HG03432 (cell line): Measurements from ENCODE around the gene DMC1.

ENCODE experiments used
- ATAC-seq: cut with Tn5 transposase; IDR thresholded peaks from one replicate; pipeline ENCODE4 v1.9.1; 2021; ENCODE audit warnings: mild to moderate bottlenecking, moderate library complexity; ENCODE audit not compliant: unreplicated experiment

DMC1 gene

DNA sequence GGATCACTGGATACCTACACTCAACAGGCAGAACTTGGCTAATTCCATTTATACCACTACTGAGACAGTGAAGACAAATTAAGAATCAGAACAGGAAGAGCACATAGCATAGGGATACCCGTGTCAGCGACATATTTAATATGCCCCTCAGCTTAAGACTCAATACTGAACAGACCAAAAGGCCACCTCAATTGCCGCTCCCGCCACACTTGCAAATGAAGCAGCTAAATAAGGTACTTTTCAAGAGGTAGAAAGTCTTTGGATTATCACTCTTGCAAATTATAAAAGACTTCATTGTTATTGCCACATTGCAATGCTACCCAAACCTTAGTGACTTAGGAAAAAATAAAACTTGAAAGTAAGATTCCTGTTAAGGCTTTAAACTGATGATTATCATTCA lies 67.0 kb downstream of the DMC1 start:
- no peak for ATAC-seq

DNA sequence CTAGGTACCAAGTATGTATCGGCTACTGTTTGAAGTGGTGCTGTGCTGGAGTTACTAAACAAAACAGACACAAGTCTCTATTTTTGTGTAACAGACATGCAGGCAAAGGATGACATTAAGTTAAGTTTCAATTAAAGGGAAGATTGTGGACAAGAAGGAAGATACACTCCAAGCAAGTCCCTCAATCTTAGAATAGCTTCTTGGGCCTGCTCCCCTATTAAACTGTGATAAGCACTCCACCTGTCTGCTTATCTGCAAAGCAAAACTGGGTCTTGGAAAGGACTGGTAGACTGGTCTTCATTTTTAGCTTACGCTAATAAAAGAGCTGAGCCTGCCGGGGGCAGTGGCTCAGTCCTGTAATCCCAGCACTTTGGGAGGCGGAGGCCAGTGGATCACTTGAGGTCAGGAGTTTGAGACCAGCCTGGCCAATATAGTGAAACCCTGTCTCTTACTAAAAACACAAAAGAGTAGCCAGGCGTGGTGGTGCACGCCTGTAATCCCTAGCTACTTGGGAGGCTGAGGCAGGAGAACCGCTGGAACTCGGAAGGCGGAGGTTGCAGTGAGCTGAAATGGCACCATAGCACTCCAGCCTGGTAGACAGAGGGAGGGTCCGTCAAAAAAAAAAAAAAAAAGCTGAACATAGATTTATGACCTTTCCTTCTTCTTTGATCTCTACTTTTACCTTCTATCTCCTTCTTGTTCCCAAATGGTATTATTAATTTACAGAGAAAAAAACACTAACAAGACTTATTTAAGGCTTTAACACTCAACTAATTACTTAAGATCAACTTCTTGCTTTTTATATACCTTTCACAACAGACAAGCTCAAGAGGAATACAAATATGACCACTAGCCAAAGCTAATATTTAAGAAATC lies 67.9 kb downstream of the DMC1 start:
- no peak for ATAC-seq

DNA sequence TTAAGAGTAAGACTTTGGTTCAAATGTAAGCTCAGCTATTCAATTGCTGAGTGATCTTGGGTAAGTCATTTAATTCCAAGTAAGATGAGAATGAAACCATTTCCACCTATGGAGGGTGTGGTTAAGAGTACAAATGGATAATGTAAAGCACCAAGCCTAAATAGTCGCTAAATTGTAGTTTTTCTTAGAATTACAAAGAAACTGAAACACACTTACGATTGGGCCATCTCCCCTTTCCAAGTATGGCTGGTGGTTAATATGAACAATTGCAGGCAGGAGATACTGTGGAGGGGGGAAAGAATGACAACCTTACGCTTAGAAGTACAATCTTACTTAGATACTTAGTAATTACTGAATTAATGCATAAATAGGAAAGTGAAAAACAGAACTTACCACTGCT lies 72.1 kb downstream of the DMC1 start:
- ATAC-seq: no peak

DNA sequence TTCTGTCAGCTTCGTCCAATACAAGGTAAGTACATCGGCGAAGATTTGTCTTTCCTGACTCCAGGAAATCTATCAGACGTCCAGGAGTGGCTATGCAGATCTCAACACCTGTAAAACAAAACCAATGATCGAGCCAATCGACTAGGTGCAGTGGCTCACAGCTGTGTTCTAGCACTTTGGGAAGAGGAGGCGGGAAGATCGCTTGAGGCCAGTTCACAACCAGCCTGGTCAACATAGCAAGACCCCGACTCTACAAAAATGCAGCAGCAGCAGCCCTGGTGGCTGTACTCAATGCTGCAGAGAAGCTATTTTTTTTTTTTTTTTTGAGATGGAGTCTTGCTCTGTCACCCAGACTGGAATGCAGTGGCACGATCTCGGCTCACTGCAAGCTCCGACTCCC lies 75.0 kb downstream of the DMC1 start:
- no peak for ATAC-seq

DNA sequence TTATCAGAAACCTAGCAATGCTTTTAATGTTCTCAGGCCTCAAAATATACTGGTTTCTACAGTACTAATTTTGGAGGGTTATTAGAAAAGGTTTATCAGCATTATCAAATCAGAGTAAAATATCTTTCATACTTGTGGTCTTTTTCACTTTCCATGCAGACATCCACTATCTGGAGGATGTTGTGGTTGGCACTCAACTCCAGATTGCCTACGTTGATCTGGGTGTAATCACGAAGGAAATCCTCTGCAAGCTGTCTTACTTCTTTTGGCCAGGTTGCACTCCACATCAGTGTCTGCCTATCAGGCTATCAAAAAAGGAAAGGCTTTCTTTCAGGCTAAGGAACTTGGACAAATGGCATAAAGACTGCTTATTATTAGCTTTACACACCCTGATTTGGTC lies 75.5 kb downstream of the DMC1 start:
- ATAC-seq: no peak

DNA sequence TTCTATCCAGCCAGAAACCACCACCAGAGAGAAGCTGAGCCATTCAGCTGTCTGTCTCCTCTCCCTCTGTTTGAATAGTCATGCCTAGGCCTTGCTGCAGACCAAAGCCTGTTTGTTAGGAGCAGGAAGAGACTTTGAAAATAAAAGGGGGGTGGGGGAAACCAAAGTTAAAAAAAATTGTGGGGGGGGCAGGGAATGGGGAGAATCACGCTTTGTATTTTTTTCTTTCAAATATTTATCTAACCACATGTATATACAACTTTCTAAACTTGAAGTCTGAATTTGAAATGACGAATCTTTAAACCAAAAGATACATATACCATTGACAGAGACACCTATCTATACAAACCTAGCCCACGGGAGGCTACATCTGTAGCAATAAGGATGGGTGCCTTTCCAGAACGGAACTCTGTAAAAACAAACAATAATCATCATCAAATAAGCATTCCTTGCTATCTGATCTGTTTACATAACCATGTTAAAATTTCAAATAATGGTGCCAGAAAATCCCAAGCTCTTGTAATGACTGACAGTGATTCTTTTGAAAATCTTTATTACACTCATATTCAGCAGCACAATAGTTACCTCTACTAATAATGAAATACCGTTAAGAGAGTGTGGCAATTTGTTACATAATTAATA lies 78.2 kb downstream of the DMC1 start:
- ATAC-seq: no peak

DNA sequence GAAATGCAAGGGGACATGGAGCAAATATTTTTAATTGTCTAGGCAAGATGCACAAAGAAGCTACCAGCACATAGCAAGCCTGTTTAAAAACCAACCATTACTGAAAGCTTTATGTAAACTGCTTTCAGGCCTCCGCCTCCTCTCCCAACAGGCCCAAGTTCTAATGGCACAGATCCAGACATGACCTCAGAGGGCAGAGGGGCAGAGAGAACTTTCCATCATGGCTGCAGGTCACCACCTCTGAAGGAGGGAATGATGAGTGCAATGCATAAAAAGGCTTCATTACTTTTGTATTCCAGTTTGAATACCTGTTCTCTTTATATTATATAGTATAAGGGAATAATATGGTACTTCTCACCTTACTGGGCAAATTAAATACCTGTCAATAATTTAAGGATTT lies 79.1 kb downstream of the DMC1 start:
- ATAC-seq: no peak

DNA sequence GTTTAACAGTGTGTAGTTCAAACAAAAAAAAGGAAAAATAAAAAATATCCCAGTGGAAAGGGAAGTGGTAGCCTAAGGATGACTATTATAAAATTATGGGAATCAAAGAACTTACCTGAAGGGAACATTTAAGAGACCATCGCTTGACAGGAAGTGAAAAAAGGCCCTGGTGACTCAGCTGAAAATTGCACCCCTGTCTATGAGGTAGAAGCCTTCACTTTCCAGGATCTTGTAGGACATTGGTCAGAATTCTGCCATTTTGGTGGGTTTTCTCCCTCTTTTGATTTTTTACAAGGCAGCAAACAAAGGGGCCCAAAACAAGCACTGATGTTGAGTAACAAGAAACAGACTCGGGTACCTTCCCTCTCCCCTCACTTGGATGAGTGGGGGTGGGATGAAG lies 79.5 kb downstream of the DMC1 start:
- ATAC-seq: no peak

DNA sequence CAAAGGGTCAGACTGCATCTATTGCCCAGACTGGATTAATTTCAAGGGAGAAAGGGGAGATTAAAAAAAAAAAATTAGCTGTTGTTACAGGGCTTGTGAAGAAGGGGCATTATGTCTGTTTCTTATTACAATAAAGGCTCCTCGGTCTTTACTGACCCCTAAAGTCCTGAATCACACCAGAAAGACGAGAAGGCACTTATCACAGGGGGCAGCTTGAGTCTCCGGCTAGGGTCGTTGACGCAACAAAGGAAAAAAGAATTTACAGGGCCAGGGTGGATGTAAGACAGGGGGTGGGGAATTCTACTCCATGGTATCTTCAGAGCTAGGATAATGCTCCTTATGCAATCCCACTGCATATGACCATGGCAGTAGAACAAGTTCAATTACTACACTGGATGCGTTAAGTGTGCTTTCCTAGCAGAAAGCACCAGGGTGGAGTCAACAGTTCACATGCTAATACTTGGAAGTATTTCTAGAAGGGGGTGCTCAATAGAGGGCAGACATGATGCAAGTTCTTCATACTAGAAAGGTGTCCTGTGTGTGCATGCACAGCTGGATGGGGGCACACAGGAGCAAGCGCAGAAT lies 80.3 kb downstream of the DMC1 start:
- no peak for ATAC-seq

DNA sequence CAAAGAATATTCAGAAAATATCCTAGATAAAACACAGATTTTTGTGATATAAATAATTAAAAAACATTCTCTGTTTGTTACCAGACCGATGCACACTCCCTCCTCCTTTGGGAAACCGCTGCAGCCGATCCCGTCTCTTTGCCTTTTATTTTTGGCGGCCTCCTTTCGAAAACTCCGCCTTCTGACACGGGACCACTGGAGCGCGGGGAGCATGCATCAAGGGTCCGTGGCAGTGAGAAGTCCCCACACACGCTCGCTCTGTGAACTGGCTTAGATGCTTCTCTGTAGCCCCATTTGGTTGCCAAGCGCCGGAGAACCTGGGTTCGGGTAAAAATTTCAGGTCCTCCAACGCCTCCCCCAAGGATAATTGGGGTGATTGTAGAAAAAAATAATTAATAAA lies 80.8 kb downstream of the DMC1 start:
- no peak for ATAC-seq

DNA sequence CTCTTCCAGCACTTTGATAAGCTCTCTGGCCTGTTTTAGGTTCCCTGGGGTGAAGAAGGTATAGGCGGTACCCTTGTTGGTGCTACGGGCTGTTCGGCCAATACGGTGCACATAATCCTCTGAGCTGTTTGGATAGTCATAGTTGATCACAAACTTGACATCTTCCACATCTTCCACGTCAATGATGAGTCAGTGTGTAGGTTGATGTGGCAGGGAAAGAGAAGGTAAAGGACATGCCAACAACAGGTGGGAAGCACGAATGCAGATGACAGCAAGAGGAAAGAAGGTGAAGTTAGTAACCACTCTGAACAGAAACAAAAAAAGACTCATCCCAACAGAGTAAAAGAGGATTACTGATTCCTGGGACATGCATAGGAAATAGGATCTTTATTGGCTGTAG lies 82.0 kb downstream of the DMC1 start:
- ATAC-seq: no peak

DNA sequence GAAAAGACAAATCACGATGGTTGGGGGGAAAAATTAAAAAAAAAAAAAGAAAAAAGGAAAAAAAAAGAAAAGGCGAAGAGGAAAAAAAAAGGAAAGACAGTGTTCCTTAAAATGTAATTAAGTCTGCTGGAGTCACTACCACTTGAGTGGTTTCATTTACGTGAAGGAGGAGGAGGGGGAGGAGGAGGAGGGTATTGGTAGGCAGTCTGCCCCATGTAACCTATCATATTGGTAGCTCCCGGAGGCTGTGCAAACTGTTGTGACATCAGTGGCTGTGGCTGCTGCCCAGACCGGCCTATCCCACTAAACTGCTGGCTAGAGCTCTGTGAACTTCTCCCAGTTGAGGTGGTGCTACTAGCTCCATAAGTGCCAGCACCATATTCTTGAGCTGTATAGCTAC lies 84.2 kb downstream of the DMC1 start:
- no peak for ATAC-seq

DNA sequence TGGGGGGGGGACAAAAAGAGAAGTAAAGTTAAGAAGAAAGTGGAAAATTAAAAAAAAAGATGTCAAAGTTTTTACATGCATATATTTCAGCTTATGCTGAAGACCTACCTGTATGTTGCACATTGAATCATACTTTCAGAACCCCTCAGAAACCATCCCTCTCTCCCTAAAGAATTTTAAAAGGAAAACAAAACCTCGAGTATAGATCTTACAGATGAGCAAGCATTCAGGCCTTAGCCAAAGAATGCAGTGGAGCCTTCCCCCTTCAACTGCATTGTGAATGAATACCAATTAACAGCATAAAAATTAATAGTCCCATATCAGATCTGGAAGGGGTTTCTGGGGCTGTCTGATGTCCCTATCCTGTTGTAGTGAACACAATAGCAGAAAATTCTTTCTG lies 85.7 kb downstream of the DMC1 start:
- ATAC-seq: no peak

DNA sequence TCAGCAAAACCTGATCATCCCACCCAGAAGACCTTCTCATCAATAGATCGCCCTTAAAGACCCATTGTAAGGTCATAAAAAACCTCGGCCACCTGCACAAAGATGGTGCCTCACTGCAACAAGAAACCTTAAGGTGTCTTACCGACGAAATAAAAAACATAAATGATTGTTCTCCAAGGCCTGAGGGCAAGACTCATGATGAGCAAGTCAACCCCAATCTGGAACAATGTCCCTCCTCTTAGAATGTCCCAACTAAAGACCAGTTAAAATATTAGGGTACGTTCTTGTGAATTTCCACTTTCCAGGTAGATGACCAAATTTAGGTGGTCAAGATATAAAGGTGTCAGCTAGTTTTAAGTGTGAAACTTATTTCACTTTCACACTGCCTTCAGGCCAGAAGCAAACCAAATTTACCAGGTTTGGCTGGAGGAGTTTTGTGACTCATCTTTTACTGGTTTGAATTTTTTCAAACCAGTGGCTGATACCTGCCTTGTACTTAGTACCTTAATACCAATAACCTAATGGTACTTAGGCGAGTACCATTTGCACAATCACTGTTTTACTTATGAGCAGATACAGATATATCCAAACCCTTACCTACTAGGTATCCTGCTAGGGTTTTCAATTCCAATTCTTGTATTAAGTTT lies 87.2 kb downstream of the DMC1 start:
- ATAC-seq: no peak

DNA sequence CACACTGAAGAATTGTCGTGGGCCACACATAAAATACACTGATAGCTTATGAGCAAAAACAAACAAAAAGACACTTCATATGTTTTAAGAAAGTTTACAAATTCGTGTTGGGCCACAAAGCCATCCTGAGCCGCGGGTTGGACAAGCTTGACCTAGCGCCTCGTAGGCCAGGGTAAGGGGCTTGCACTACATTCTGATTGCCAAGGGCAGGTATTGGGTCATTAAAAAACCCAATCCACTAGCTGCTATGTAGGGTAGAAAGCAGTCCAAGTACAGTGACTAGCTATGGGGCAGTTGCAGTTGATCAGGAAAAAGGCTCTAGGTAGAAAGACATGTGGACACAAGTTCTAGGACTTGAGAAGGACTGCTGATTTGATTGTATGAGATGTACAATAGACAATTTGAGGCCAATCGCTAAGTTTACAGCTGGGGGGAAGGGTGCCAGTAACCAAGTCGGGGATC lies 88.1 kb downstream of the DMC1 start:
- no peak for ATAC-seq

DNA sequence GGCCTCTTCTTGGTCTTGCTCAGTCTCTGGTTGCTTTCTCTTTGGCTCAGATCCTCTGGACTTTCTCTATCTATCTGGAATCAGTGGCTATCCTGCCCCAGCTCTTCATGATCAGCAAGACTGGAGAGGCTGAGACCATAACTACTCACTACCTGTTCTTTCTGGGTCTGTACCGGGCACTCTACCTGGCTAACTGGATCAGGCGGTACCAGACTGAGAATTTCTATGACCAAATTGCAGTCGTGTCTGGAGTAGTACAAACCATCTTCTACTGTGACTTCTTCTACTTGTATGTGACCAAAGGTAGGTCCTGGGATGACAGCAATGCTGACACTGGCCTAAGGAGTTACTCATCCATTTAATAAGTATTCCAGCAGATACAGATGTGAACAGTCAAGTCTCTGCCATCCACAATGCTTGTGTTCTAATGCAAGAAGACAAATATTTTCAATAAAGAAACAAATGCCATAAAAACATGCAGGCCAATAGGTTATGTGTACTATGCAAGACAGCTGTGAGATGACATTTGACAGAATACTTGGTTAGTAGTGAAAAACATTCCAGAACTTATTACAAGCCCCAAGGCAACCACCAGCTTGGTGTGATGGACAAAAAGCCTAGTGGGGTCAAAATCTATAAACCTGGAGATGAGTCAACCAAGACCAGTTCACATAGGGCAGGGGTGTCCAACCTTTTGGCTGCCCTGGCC lies 88.7 kb downstream of the DMC1 start:
- ATAC-seq: no peak

DNA sequence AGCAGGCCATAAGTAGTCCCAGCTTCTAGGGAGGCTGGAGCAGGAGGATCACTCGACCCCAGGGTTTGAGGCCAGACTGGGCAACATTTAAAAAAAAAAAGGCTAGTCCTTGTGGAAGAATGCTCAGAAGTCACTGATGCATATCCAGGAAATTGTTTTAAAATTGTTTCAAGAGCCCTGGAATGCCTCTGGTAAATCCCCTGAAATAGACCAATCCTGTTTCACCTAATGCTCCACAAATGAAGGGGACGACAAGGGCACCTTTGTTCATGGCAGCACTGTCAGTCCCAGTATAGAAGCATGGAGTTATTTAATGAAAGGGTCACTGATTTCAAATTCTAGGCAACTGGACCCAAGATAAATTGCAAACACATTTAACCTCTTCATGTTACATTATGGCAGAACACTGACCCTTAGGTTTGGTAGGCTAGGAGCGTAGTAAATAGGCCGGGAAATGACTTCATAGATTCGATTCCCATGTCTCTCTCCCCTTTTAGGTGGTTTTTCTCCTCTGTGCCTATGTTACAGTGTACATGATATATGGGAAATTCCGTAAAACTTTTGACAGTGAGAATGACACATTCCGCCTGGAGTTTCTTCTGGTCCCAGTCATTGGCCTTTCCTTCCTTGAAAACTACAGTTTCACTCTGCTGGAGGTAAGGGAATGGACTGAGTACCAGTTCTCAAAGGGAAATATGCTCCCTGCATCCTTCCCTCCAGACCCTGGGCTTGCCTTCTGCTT lies 90.7 kb downstream of the DMC1 start:
- no peak for ATAC-seq

DNA sequence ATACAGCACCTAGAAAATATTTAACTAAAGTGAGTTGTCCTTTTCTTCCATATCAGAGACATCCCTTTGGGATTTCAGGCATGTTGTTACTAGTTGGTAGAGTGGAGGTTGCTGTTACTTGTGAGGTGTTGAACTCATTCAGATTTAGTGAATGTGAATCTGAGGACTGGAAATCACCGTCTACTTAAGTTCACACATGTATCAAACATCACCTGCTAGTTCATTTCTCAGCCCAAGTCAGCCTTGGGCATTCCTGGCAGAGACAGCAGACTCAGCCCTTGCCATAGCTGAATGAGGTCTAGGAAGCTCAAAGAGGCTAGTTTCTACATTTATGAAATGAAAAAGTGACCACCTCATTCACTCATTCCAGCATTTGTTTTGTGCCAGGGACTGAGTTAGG lies 92.4 kb downstream of the DMC1 start:
- ATAC-seq: no peak

DNA sequence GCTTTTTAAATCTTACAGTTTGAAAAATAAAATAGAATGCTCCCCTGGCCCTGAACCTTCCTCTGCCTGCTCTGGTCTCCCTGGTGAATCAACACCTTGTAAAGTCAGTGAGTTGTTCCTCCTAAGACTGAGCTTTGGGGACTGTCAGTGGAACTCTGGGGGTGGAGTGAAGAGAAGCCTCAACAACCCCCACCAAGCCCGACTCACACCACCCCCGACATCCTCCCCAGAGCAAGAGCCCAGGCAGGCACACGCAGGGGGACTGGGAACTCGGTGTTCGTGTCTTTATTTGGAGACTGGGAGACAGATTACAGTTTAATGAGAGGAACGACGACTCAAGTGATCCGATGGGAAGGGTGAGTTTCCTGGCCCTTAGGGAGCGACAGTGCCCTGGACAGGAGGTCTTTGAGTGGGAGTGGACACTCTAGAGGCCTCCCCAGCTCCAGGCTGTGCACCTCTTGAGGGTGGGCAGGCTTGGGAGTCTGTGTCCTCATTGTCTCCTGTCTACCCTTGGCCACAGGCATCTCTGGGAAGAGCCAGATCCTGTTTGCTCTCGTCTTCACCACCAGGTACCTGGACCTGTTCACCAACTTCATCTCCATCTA lies 95.9 kb downstream of the DMC1 start:
- ATAC-seq: no peak

DNA sequence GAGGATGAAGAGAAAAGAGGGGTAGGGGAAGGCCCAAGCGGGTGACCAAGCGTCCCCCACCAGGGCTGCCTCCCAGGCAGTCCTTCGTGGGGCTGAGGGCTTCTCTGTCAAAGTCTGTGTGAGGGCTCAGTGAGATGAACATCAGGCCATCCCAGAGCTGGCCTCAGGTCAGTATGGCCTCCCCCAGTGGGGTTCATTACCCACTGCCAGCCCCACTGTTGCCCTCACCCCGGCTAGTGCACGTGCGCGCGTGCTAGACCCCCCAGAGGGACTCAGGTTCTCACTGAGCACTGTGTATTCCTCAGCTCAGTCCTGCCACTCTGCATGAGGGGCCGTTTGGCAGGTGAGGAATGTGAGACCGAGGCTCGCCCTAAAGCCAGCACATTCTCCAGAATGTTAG lies 98.7 kb downstream of the DMC1 start:
- ATAC-seq: no peak
